HCT116 (cell line): ENCODE results near the gene MAP2K3.

Experiments used
- CEBPB ChIP-seq: IDR thresholded peaks from 2 replicates; pipeline ENCODE4 v1.6.1; 2012; ENCODE audit warnings: low read depth
- POLR2A ChIP-seq: IDR thresholded peaks from 2 replicates; pipeline ENCODE4 v1.7.0; 2011; ENCODE audit warnings: borderline replicate concordance; ENCODE audit not compliant: insufficient read depth, insufficient read length; ENCODE audit errors: extremely low read depth
- SP1 ChIP-seq: IDR thresholded peaks from 2 replicates; pipeline ENCODE4 v1.6.1; 2012; ENCODE audit warnings: low read depth

DNA sequence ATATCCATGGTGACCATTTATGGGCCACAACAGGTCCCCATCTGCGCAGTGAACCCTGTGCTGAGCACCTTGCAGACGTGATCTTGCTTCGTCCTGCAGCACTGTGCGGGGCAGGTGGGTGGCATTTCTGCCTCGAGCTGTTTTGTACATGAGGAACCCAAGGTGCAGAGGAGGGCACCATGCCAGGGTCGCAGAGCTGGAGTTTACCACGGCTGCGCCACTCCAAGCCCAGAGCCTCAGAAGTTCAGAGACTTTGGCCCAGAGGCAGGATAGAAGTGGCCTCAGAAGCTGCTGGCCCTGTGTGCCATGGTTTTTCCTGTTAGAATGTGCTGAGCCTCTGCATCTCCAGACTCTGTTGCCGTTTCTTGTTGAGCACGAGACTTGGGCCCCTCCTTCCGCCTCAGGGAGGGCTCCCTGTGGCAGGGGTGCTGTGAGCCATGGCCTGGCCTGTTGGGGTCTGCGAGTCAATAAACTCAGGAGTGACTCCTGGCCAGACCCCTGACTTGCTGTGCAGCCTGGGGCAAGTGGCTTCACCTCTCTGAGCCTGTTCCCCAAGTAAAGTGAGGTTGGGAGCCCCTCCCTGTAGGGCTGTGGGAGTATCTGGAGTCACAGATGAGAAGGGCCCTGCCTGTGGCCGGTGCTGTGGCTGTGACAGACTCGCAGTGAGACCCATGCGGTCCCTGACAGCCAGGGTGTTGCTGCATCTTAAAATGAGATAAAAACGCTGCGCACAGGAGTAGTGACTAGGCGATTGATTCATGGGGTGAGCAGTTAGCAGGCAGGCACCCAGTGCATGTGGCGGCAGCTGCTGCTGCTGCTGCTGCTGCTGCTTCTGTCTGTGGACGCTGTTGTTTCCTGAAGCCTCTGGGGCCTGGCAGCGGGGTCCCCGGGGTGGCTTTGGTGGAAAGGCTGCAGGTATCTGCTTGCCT, 11.8 kb downstream of the MAP2K3 start:
- TF ChIP-seq POLR2A (no peak), SP1 (no peak), CEBPB (no peak)
